Cerebellar cortex (tissue), 1 donor: ENCODE measurements around the gene DYNC2I2.
"Not testable (repeated sequence)": the region's sequence is repeated elsewhere in the genome, so short reads cannot be mapped to it uniquely, and the experiment has no call there.

Experiments used
- DNase-seq: peaks from one replicate; pipeline ENCODE4 v3.0.0-alpha.2; 2015; ENCODE audit warnings: low spot score

The DYNC2I2 gene

DNA sequence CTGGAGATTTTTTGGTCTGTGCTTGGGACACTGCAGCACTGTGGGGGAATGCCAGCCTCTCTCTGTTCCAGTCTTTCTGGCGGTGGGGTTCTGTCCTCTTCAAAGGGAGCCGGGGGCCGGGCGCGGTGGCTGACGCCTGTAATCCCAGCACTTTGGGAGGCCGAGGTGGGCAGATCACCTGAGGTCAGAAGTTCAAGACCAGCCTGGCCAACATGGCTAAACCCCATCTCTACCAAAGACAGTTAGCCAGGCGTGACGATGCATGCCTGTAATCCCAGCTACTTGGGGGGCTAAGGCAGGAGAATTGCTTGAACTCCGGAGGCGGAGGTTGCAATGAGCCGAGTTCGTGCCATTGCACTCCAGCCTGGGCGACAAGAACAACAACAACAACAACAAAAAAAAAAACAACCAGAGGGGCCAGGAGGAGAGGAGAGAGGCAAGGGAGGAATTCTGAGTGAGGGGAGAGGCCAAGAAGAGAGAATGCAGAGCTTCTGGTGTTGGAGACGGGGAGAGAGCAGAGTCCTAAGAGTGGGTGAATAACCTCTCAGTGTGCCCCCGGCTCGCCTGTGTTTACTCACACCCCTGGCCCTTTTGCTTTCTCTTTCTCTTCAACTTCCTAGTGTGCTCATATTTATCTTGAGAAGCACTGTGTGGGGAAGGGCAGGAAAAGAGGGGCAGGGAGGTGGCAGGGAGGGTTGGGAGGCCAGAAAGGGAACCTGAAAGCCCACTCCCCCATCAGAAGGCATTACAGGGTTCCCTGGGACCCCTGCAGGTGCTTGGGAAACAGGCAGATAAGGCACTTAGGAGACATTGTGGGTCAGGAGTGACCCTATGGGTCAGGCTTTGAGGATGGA lies 29.2 kb upstream of the DYNC2I2 start:
- DNase-seq: no peak

DNA sequence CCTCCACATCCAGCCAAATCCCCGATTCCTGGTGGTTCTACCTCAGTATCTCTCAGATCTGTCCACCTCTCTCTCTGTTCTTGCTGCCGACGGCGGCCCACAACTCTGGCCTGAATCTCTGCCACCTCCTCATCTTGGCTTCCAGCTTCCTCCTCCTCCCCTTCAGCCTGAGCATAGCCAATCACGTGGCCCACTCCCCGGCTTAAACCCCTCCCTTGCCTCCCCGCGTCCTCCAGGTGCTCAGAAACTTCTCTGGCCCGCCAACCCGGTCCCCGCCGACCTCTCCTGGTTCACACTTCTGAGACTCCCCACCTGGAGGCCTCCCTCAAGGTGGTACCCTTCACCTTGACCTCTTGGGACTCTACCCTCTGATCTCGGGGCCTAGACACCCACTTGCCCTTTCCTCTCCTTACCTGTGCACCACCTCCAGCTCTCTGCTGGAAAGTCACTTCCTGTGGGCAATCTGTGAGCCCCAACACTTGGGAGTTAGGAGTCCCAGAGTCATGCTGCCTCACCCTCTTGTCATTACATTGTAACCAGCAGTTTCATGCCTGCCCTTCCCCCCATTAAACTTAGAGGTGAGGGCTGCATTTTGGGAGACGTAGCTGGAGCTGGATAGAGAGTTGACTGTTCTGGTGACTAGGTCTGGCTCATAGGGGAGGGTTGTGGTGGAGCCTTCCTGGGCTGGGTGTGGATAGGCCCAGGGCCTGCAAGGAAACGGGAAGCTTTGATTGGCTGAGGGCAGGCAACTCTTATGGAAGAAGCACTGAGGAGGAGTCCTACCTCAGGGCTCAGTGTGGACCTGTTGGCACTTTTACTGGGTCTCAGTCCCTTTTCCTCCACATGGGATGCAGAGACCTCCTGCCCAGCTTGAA lies 27.9 kb upstream of the DYNC2I2 start:
- peak; percentile 74 for DNase-seq

DNA sequence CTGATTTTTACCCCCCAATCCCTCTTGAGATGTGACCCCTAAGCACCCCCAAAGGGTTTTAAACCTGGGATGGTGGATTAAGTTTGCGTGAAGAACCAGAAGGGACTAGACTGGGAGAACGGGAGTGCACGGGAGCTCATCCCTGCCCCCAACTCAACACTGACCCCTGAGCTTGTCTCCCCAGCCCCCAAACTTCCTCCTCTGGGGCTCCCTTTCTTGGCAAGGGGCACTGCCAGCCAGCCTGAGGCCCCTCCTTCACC lies 27.3 kb upstream of the DYNC2I2 start:
- DNase-seq: no peak

- DNase-seq: peak; percentile 69
Measured at GRCh38 chr9:128683340-128684064, 26.9 kb upstream of the DYNC2I2 start.

DNA sequence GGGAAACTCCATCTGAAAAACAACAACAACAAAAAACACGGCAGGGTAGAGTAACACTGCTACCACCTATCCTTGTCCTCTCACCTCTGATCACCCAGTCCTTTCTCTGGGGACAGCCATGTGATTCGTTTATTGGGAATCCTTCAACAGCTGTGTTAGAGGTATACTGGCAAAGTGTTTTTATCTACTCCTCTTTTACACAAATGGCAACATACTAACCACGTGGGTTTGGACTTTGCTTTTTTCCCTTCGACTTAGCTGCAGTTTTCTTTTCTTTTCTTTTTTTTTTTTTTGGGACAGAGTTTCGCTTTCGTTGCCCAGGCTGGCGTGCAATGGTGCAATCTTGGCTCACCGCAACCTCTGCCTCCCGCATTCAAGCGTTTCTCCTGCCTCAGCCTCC lies 21.1 kb upstream of the DYNC2I2 start:
- no peak for DNase-seq

GRCh38 chr9:128675382-128675781 lies 18.7 kb upstream of the DYNC2I2 start:
- no peak for DNase-seq

DNA sequence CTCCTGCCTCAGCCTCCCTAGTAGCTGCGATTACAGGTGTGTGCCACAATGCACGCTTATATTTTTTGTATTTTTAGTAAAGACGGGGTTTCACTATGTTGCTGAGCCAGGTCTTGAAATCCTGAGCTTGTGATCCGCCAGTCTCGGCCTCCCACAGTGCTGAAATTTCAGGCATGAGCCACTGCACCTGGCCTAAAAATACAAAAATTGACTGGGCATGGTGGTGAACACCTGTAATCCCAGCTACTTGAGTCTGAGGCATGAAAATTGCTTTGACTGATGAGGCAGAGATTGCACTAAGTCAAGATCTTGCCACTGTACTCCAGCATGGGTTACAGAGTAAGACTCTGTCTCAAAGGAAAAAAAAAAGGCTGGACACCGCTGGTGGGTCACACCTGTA lies 13.1 kb upstream of the DYNC2I2 start:
- DNase-seq: no peak

DNA sequence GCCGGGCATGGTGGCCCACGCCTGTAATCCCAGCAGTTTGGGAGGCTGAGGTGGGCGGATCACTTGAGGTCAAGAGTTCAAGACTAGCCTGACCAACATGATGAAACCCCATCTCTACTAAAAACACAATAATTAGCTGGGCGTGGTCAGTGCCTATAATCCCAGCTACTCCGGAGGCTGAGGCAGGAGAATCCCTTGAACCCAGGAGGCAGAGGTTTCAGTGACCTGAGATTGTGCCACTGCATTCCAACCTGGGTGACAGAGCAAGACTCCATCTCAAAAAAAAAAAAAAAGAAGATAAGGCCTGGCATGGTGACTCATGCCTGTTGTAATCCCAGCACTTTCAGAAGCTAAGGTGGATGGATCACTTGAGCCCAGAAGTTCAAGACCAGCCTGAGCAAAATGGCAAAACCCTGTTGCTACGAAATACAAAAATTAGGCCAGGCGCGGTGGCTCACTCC lies 9.9 kb upstream of the DYNC2I2 start:
- not testable (repeated sequence) for DNase-seq

GRCh38 chr9:128657796-128658195 lies 1.1 kb upstream of the DYNC2I2 start:
- no peak for DNase-seq

DNA sequence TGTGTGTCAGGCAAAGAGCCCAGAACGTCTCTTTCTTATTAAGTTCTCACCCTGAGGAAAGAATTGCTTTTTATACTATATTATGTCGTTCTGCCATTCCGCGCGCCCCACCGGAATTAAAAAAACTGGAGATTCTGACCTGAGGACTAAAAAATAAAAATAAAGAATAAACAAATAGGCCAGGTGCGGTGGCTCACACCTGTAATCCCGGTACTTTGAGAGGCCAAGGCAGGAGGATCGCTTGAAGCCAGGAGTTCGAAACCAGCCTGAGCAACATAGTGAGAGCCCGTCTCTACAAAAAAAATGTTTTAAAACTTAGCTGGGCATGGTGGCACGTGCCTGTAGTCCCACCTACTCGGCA lies 677 bp upstream of the DYNC2I2 start:
- DNase-seq: no peak

DNA sequence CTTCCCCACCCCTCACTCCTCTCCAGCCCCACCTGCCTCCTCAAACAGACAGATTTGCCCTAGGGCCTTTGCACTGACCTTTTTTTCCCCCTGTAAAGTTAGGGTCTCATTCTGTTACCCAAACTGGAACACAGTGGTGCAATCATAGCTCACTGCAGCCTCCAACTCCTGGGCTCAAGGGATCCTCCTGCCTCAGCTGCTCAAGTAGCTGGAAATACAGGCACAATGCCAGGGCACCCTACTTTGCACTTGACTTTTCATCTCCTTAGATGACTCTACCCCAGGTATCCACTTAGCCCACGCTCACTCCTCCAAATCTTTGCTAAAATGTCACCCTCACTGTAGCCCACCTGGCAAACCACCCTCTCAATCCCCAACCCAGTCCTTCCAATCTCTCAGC lies 2.2 kb downstream of the DYNC2I2 start:
- DNase-seq: no peak

DNA sequence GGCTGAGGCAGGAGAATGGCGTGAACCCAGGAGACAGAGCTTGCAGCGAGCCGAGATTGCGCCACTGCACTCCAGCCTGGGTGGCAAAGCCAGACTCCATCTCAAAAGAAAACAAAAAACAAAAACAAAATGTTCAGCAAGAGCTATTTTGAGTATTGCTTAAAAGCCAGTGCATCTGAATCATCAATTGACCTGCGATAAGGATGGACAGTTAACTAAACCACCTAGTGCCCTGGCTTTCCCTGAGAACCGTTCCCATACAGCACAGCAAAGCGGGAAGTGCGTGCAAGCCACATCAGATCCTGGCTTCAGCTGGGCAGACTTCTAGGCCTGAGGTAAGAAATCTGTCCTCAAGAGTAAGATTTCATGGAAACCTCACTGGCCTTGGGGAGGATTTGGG lies 2.7 kb downstream of the DYNC2I2 start:
- DNase-seq: no peak

DNA sequence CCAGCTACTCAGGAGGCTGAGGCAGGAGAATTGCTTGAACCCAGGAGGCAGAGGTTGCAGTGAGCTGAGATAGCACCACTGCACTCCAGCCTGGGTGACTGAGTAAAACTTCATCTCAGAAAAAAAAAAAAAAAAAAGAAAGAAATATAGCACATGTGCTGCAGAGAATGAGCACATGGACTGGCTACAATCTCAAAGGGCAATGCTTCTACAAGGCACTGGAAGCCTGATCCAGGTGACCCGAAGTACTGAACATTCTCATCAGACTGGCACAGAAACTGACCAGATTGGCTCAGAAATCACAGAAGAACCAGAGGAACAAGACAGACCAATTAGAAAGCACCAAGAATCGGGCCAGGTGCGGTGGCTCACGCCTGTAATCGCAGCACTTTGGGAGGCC lies 4.8 kb downstream of the DYNC2I2 start:
- no peak for DNase-seq

DNA sequence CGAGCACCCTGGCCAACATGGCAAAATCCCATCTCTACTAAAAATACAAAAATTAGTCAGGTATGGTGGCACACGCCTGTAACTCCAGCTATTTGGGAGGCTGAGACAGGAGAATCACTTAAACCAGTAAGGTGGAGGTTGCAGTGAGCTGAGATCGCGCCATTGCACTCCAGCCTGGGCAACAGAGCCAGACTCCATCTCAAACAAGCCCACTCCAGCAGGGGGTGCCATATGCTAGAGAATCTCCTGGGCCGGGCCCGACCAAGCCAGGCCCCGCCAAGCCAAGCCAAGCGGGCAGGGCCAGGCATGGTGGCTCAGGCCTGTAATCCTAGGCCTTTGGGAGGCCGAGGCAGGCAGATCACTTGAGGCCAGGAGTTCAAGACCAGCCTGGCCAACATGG lies 8.4 kb downstream of the DYNC2I2 start:
- DNase-seq: not testable (repeated sequence)

GRCh38 chr9:128643519-128644300 lies 12.9 kb downstream of the DYNC2I2 start:
- no peak for DNase-seq

DNA sequence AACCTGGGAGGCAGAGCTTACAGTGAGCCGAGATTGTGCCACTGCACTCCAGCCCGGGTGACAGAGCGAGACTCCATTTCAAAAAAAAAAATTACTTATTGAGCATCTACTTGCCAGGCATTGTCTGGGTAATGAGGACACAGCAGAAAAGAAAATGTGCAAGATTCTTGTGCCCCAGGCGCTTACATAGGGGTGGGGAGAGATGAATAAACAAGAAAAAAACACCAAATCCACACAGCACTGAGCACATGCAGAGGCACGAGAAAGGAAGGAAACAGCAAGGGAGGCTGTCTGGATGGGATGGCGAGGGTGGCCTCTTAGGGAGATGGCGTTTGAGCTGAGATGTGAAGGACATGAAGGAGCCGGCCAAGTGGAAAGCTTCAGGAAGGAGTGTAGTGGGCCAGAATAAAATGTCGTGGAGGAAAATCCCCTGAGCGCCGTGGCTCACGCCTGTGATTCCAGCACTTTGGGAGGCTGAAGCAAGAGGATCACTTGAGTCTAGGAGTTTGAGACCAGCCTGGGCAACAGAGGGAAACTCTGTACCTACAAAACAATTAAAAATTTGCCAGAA lies 13.9 kb downstream of the DYNC2I2 start:
- DNase-seq: no peak

DNA sequence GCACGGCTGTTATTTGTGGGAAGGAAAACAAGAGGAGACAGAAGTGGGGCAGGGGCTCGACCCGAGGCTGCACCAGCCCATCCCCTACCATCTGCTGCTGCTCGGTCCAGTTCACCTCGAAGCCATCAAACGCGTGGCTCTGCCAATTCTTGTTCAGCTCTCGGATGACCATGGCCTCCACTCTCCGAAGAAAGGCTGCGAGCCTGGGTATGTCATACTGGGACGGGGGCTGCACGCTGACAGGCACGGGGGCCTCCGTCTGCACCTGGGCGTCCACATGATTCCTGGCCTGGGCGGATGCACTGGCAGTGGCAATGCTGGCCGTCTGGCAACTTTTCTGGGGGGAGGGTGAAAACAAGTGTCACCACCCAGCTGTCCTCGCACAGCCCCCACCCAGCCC lies 16.0 kb downstream of the DYNC2I2 start:
- DNase-seq: no peak

GRCh38 chr9:128638580-128638979 lies 18.1 kb downstream of the DYNC2I2 start:
- DNase-seq: no peak

GRCh38 chr9:128637656-128638055 lies 19.0 kb downstream of the DYNC2I2 start:
- no peak for DNase-seq

DNA sequence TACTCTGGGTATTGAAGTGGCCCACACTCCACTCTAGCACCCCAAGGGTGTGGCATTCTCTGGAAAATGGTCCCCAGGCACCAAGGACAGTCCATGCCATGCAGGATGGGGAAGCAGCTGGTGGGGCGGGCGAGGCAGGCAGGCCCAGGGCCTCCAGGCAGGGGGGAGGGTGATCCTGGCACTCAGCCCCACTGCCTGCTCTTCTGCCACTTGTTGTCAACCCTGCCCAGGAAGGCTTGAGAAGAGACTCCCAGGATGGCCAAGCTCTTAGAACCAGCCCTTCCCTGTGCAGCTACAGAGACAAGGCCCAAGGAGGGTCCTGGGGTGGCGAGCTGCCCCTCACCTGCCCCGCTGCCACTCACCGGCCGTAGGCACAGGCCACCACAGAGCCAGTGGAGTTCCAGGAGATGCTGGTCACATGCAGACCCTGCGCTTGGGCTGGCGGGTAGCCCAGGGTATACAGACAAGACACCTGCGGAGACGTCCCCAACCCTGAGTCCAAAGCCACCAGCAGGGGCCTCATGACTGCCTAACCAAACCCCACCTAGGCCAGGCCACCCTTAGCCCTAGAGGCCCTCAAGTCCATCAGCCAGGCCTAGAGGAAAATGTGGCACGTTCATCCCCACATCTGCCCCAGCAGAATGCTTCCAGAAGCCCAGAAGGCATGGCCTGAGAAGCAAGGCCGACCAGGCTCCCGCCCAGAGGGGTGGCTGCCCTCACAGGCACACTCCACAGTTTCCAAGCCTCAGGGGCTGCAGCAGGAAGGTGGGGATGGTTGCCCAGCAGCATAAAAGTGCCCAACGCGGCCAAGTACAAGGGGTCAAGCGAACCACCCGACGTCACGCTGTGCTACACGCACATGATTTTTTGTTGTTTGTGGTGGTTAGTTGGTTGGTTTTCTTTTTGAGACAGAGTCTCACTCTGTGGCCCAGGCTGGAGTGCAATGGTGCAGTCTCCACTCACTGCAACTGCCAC lies 19.8 kb downstream of the DYNC2I2 start:
- no peak for DNase-seq
